Measurements from ENCODE around the gene RHD.
"Not testable (repeated sequence)": the region's sequence is repeated elsewhere in the genome, so short reads cannot be mapped to it uniquely, and the experiment has no call there.

RHD gene

DNA sequence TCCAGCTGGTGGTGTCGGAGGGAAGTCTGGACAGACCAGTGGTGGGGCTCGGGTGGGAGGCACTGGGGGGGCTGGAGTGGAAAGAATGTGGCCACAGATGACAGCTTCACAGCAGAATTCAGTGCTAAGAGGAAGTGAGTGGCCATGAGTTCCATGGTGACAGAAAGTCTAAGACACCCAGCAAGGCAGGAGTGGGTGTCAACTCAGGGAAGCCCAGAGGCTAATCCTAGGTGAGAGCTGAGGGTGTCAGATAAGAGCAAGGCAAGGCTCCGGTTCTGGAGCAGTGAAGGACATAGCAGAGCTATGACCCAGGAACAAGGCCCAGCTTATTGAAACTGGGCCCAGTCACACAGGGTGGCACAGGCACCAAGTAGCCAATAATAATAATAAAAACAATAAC lies 30.0 kb downstream of the RHD start:
- DNase-seq (ENCODE audit: extremely low read depth in 1 of 2, low read depth in 1 of 2): not testable (repeated sequence)

DNA sequence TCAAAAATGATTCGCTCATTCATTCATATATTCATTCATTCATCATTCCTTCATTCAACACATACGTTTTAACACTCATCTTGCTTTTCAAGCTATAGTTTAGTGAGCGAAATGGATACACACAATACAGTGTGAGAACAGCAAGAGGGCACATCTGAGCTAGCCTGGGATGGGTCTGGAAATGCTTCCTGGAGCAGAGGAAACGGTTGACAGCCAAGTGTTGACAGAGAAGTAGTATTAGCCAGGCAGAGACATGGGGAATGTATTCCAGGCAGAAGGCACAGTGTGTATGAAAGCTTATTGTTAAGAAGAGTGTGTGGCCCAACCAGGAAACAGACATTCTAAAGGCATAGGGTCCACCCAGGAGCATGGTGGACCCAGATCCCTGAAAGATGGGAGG lies 32.6 kb downstream of the RHD start:
- DNase-seq (ENCODE audit: extremely low read depth in 1 of 2, low read depth in 1 of 2): not testable (repeated sequence)

DNA sequence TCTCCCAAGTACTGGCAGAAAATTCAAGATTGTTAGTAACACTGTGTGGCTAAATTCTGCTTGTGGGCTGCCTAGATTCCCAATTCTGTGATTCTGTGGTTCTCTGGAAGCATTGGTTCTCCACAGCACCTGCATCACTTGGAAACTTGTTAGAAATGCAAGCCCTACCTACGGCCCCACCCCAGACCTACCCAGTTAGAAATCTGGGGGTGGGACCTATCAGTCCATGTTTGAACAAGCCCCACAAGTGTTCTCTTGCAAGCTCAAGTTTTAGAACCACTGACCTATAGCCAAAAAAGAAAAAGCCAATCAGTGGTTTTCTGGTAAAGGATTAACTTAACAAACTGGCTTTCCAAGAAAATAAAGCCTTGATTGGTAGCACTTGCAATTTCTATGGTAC lies 35.9 kb downstream of the RHD start:
- DNase-seq (ENCODE audit: extremely low read depth in 1 of 2, low read depth in 1 of 2): not testable (repeated sequence)

DNA sequence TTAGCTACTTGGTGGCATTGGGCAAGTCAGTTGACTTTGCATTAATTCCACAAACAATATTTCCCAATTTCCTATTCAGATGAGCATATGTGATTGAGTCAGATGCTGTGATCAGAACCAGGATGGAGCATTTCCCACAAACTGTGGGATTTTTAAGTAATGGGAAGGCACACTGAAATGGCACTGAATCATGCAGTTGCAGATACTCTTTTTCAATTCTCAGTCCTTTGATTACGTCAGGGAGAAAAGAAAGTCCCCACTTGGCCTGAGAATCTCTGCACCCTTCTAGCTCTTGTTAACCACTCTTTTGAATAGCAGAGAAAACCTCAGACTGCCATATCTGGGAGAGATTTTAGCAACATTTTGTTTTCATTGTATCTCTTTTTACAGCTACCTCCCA lies 36.8 kb downstream of the RHD start:
- DNase-seq (ENCODE audit: extremely low read depth in 1 of 2, low read depth in 1 of 2): not testable (repeated sequence)

DNA sequence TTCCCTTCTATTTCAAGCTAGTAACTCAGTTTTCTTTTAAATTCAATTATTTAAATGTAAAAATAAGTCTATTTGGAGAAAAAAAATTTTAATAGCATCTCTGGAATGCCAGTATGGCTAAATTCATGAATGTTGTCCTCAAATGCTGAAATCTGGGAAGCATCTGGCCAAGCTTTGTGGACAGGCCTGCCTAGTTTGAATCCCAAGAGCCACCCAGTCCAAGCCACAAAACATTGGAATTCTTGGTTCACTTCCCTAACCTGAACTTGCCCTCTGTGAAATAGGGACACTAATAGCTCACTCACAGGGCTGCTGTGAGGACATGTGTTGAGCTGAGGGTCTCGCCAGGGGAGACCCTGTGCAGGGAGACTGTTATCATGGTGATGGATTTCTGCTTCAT lies 37.2 kb downstream of the RHD start:
- not testable (repeated sequence) for DNase-seq (ENCODE audit: extremely low read depth in 1 of 2, low read depth in 1 of 2)

DNA sequence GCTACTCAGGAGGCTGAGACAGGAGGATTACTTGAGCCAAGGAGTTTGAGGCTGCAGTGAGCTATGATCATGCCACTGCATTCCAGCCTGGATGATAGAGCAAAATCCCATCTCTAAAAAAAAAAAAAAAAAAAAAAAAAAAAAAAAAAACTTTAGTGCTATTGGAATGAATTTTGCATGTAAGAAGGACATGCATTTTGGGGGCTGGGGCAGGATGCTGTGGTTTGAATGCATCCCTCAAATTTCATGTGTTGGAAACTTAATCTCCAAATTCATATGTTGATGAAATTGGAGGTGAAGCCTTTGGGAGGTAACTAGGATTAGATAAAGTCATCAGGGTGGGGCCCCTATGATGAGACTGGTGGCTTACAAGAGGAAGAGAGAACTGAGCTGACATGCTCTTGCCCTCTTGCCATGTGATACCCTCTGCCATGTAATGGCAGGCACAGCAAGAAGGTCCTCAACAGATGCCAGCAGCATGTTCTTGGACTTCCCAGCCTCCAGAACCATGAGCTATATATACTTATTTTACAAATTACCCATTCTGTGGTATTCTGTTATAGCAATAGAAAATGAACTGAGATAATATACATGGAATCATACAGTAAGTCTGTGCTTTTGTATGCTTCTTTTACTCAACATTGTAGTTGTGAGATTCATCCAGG lies 40.6 kb downstream of the RHD start:
- DNase-seq (ENCODE audit: extremely low read depth in 1 of 2, low read depth in 1 of 2): not testable (repeated sequence)

DNA sequence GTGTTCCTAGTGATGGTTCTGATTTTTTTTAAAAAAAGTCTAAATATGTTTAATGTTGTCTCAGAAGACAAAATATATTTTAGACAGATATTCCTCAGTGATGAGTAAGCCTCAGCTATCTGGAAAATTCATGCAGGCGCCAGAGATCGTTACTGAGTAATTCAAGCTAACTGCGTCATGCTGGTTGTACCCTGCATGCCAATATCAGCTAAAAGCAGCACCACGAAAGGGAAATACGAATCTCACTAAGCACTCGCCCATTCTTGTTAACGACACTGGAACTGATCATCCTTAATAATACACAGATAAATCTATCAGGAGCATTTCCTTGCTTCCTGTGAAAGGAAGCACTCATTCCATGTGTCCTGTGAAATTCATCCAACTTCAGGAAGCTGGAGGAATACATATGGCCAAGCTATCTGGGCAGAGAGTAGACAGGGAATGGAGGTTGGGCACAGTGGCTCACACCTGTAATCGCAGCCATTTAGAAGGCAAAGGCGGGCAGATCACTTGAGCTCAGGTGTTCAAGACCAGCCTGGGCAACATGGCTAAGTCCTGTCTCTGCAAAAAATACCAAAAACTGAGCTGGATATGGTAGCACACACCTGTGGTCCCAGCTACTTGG lies 48.1 kb downstream of the RHD start:
- DNase-seq (ENCODE audit: extremely low read depth in 1 of 2, low read depth in 1 of 2): not testable (repeated sequence)

DNA sequence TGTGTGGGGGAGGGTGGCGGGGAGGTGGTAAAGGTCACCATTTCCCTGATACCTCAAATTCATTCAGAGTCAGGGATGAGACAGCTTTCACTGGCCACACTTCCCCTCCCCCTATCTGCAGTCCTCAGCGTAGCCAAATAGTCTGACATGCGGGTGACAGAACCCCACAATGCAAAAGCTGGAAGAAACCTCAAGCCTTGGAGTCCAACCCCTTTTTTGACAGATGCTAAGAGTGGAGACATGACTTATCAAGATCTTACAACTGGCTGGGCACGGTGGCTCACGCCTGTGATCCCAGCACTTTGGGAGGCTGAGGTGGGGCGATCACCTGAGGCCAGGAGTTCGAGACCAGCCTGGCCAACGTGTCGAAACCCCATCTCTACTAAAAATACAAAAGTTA lies 49.8 kb downstream of the RHD start:
- not testable (repeated sequence) for DNase-seq (ENCODE audit: extremely low read depth in 1 of 2, low read depth in 1 of 2)

DNA sequence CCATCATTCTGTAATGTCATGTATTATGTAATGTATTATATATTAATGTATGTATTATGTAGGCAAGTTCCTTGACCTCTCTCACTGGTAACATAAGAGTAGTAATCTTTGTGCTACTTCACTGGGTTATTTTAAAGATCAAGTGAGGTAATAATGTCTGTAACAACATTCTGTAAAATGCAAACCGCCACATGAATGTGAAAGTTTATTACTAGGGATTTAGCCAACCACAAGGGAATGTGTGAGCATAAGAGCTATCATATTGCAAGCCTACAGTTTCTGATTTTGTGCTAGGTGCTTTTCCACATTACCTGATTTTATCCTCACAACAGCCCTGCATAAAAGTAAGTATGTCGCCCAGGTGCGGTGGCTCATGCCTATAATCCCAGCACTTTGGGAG lies 52.1 kb downstream of the RHD start:
- not testable (repeated sequence) for DNase-seq (ENCODE audit: extremely low read depth in 1 of 2, low read depth in 1 of 2)

DNA sequence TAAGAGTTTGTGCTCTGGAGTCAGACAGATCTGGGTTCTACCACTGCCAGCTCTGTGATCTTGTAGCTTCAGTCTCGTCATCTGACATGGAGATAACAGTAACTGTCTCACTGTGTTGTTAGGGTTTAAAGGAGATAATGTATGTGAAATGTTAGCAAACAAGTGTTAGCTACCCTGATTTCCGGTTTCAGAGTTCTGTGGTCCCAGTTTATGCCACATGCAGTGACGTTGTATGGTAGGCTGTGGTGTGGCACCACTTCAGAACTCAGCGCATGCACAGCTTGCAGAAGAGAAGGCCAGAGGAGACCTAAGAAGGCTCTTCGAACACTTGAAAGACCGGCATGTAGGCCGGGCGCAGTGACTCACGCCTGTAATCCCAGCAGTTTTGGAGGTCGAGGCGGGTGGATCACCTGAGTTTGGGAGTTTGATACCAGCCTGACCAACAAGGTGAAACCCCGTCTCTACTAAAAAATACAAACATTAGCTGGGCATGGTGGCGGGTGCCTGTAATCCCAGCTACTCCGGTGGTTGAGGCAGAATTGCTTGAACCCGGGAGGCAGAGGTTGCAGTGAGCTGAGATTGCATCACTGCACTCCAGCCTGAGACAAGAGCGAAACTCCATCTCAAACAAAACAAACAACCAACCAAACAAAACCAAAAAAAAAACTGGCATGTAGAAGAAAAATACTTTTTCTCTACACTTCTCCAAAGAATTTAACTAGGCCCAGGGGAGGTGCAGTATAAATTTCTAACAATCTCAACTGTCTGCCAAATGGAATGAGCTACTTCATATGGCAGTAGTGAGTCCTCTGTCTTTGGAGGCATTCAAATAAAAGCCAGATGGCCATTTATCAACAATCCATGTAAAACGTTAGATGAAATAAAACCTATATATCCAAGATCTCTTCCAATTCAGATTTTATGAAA lies 55.8 kb downstream of the RHD start:
- not testable (repeated sequence) for DNase-seq (ENCODE audit: extremely low read depth in 1 of 2, low read depth in 1 of 2)

DNA sequence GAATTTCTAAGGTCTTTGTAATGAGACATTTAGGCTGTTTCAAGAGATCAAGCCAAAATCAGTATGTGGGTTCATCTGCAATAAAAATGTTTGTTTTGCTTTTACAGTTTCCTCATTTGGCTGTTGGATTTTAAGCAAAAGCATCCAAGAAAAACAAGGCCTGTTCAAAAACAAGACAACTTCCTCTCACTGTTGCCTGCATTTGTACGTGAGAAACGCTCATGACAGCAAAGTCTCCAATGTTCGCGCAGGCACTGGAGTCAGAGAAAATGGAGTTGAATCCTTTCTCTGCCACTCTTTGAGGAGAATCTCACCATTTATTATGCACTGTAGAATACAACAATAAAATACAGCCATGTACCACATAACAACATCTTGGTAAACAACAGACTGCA lies 56.5 kb downstream of the RHD start:
- not testable (repeated sequence) for DNase-seq (ENCODE audit: extremely low read depth in 1 of 2, low read depth in 1 of 2)

DNA sequence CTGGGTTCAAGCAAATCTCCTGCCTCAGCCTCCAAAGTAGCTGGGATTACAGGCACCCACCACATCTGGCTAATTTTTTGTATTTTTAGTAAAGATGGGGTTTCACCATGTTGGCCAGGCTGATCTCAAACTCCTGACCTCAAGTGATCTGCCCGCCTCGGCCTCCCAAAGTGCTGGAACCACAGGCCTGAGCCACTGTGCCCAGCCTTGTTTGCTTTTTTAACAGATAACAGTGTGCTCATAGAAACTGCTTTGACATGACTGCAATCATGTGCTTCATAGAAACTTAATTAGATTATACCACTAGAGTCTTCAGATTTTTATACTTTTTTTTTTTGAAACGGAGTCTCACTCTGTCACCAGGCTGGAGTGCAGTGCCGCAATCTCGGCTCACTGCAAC lies 57.0 kb downstream of the RHD start:
- not testable (repeated sequence) for DNase-seq (ENCODE audit: extremely low read depth in 1 of 2, low read depth in 1 of 2)

DNA sequence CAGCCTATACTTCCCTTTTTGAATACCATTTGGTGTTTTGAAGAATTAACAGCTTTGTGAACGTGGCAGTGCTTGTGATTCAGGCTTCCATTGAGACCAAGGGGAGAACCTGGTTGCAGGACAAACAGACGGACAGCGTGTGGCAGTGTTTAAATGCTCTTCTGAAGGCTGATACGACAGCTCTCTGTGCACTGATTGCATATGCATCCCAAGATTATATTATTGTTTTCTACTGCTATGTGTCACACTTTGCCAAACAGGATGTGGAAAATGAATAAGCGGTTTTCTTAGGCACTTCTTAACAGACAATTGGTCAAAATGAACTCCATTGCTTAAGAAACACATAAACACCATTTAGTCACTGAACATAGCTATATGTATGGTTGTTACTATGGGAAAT lies 57.6 kb downstream of the RHD start:
- DNase-seq (ENCODE audit: extremely low read depth in 1 of 2, low read depth in 1 of 2): not testable (repeated sequence)

DNA sequence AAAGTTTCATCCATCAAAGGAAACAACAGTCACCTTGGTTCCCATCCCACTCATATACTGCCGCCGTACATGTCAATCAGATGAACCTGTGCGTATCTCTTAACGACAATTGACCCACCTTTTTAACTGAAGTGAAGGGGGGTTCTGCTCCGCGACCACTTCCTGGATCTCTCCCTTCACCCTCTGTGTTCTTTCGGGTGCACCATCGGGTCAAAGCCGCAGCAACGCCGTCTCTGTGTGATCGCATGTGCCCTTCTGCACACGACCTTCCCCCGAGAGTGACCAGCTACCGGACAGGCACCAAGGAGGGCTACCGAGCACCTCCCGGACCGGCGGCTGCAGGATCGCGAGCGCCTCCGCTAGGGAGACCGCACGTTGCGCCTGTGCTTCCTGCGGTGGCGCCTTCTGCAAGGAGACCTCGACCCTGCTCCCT lies 64.6 kb downstream of the RHD start:
- DNase-seq (ENCODE audit: extremely low read depth in 1 of 2, low read depth in 1 of 2): not testable (repeated sequence)

DNA sequence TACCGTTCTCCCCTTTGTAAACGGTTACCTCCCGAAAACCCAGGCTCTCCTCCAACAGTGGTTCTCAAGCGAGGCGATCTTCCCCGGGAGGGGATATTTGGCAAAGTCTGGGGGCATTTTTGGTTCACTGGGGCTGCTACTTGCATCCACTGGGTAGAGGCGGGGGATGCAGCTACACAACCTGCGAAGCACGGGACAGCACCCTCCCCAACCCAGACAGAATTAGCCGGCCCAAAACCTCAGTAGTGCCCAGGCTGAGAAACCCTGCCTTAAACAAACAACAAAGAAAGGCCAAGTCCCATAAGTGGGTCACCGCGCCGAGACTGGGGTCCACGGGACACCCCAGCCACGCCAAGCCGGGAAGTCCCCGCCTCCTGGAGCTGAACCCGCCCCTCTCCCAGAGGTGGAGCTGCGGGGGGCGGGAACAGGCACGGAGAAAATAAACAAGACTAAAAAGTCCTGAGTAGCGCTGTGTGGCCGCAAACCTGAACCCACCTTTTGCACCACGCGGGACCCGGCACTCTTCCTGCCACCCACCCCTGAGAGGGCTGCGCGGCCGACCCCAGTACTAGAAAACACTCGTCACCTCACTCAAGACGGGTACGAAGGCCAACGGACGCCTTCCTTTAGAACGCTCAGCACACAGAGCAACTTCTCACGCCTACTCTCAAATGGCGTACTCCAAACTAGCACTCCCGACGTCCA lies 65.3 kb downstream of the RHD start:
- DNase-seq (ENCODE audit: extremely low read depth in 1 of 2, low read depth in 1 of 2): not testable (repeated sequence)

DNA sequence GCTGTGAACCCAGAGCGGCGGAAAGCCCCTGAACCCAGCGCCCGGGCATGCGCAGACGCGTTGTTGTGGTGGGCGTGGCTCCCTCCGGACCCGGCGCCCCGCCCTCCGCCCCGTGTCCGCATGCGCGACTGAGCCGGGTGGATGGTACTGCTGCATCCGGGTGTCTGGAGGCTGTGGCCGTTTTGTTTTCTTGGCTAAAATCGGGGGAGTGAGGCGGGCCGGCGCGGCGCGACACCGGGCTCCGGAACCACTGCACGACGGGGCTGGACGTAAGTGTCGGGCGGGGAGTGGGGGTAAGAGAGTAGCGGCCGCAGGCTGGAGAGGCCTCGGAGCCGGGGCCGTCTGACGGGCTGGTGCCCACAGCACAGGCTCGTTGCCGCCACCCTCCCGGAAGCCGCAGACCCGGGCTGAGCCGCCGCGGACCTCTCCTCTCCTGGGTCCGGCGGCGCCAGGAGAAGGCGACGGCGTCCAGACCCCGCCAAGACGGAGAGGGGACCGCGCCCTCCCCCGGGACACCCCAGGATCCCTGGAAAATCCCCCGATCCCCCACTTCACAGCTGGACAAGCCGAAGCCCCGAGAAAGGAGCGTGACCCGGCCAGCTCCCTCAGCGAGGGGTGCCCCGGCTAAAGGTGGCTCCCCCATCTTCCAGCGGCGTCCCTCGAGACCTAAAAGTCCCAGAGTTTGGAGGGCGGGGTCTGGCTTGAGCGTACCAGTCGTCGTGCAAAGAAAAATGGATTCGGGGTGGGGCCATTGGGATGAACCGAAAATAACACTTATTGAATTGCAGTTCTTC lies 66.1 kb downstream of the RHD start, which contains the start of gene TMEM50A:
TMEM50A (plus strand) TSS at position 147 of the 794 bp plus-strand sequence. CDS start 2,153 bp downstream, outside the sequence.
- peak; percentile 69 to 84 for DNase-seq (ENCODE audit: extremely low read depth in 1 of 2, low read depth in 1 of 2)

DNA sequence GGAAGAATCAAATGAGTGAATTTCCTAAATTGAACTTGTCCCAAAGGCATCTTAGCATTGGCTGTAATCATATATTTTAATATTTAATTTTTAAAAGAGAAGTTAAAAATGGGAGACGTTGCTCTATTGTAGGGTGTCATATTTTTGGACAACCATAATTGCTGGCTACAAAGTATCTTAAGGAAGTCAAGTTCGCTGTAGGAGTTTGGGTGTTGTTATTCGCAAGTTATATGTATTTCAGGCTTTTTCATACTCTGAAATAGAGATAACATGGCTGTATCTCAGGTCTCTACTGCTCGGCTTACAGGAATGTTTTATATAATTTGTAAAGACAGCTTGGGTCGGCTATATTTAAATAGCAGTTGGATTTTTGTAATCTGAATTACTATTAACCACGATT lies 66.7 kb downstream of the RHD start:
- DNase-seq (ENCODE audit: extremely low read depth in 1 of 2, low read depth in 1 of 2): no peak

DNA sequence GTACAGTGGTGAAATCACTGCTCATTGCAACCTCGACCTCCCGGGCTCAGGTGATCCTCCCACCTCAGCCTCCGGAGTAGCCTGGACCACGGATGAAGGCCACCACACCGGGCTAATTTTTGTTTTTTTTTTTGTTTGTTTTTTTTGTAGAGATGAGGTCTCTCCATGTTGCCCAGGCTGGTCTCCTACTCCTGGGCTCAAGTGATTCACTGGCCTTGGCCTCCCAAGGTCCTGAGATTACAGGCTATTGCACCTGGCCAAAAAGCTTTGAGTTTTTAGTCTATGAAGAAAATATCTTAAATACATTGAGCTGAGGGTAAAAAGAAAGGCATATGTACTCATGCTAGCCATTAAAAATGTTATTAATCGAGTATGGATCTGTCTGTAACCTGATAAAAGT lies 69.4 kb downstream of the RHD start:
- DNase-seq (ENCODE audit: extremely low read depth in 1 of 2, low read depth in 1 of 2): no peak

DNA sequence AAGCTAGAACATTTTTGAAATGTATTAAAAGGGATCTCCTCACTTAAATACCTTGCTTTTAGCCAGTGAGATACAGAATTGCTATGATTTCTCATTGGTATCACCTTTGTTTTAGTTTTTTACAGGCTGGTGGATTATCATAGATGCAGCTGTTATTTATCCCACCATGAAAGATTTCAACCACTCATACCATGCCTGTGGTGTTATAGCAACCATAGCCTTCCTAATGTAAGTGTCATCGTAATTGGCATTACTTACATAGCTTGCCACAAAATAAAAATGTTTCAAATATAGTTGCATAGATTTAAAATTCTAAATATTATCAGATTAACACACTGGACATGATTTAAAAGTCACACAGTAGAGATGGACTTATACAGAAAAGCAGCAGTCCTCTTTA lies 70.5 kb downstream of the RHD start:
- DNase-seq (ENCODE audit: extremely low read depth in 1 of 2, low read depth in 1 of 2): no peak

DNA sequence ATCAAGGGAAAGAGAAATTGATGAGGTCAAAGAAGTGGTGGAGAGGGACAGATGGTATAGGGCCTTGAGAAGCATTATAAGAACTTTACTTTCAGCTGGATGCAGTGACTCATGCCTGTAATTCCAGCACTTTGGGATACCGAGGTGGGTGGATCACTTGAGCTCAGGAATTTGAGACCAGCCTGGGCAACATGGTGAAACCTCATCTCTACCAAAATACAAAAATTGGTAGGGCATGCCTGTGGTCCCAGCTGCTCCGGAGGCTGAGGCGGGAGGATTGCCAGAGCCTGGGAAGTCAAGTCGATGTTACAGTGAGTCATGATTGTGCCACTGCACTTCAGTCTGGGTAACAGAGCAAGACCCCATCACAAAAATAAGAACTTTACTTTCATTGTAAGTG lies 71.6 kb downstream of the RHD start:
- no peak for DNase-seq (ENCODE audit: extremely low read depth in 1 of 2, low read depth in 1 of 2)

Measured in activated CD8-positive, alpha-beta memory T cell treated with anti-CD3 and anti-CD28 coated beads for 1 hour (primary cell).